NOMO-1 treated with dmso at 0.1 percent for 144 hours (cell line): ENCODE results near the gene LSAMP.

Source experiments
- DNase-seq: peaks from one replicate; lab custom pipeline; 2025; ENCODE audit not compliant: unreplicated experiment; lab: John Stamatoyannopoulos, UW

Gene LSAMP

DNA sequence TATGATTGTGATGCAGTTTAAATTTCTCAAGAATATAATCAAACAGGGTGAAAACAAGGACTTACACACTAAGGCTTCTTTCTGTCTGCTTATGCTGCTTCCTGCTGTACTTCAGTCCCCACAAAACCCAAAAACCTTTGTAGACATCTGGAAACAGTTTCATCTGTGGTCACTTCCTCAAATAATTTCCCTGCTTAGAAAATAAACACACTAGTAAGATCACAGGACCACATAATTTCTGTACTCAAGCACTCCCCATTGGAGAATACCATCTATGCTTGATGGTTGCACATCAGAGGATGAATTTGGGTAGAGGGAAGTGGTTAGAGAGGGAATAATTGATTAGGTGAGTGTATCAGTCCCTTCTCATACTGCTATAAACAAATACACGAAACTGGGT is 266.2 kb downstream of the LSAMP start:
- no peak for DNase-seq

DNA sequence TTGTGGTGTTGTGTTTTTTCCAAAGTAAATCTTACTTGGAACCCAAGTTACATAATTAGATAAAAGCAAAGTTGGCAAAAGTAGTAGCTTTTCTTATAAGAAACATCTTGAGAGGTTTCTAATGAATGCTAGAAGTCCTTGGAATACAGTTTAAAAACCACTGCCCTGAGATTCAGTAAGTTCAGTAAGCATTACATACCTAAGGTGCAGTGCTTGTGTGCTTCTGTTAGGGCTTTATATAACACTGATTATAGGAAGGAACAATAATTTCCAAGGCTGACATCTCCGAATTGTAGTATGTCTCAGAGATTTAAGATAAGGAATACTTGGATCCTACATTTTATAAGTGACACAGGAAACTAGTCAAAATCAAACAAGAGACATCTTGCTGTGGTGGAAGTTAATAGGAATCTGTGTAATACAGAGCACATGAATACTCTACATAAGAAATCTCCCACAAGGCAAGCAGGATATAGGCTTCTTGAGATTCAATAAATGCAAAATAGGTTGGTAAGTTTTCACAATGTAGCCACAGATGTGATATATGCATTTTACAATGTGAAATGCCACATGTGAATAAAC is 268.2 kb downstream of the LSAMP start:
- no peak for DNase-seq

GRCh38 chr3:116166121-116166520 is 279.2 kb downstream of the LSAMP start:
- DNase-seq = no peak

DNA sequence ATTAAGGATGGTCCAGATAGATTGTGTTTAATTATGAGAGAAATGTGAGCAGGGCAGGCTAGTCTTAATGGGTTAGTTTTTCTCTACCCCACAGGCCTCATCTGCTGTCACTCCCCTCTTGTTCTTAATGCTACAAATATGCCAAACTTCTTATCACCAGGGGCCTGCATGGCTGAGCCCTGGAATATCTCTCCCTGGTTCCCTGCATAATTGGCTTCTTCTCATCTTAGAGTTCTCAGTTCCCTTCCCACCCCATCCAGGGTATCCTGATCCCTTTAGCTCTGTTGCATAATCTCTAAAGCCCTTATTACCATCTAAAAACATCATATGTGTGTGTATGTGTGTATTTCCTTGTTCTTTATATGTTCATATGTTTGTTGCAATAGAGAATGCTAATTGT is 279.6 kb downstream of the LSAMP start:
- no peak for DNase-seq

DNA sequence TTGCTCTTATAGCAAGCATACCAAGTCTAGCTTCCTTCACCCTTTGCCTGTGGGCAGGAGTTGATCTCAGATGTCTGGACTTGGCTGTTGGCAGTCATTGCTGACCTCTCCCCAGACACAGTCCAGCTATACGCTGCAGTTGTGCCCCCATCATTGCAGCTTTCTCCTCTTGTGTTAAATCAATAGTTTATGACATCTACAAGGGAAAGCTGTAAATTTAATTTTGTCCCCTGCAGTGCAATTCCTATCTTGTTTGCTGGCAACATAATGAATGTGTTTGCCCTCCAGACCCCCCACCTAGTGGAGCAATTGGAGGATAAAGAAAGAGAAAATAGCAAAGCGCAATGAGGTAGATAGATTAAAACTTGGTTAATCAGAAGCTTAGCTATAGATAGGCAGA is 280.2 kb downstream of the LSAMP start:
- DNase-seq = no peak

DNA sequence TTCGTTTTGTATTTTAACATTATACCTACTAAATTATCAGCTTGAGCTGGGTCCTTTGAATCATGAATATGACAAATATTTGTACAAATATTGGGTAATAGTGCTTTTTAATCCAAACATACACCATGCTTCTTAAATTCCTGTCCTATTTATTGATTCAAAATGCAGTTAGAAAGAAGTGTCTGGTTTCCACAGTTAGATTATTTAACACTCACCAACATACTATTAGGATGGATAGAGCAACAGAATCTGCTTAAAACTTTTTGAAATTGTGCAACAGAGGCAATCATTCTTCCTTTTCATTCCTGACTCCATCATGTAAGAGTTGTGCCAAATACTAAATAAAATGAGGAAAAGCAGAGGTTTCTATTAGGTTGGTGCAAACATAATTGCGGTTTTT is 281.2 kb downstream of the LSAMP start:
- no peak for DNase-seq

- DNase-seq = no peak
Measured at GRCh38 chr3:116161575-116162525, 283.4 kb downstream of the LSAMP start.

DNA sequence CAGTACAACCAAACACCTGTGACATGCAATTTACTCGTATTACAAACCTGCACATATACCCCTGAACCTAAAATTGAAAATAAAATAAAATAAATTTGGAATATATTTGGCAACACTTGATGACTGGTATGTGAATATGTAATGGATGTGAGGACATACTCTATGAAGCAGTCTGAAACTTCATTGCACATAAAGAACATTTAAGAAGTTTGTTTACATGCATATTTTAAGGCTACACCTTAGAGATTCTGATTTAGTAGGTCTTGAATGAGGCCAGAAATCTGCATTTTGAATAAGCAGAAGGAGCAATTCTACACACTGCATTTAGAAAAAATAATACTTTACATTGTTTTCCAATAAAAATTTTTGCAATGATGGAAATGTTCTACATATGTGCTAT is 284.7 kb downstream of the LSAMP start:
- no peak for DNase-seq

- no peak for DNase-seq
Measured at GRCh38 chr3:116155841-116156240, 289.4 kb downstream of the LSAMP start.

GRCh38 chr3:116154389-116154788 is 290.9 kb downstream of the LSAMP start:
- no peak for DNase-seq

- DNase-seq = no peak
Measured at GRCh38 chr3:116153174-116153573, 292.1 kb downstream of the LSAMP start.

DNA sequence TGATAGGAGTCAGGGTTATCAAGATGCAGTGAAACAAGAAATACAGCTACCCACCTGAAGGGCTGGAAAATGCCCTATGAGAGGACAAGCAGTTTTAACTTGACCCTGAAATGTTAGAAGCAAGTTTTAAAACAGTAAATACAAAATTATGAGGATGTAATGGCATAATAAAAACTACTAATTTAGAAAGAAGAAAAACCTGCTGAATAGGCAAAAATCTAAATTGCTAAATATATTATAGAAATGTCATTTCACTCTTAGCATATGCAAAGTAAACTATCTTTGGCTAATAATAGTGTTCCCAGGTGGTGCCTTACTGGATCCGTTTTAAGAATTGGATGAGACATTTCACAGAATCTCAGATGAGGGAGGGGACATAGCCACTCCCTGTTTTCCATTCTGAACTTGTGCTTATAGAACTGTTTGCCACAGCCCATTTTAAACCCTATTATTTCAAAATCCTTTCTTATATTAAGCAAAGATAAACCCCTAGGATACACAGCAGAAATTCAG is 294.6 kb downstream of the LSAMP start:
- DNase-seq = no peak

DNA sequence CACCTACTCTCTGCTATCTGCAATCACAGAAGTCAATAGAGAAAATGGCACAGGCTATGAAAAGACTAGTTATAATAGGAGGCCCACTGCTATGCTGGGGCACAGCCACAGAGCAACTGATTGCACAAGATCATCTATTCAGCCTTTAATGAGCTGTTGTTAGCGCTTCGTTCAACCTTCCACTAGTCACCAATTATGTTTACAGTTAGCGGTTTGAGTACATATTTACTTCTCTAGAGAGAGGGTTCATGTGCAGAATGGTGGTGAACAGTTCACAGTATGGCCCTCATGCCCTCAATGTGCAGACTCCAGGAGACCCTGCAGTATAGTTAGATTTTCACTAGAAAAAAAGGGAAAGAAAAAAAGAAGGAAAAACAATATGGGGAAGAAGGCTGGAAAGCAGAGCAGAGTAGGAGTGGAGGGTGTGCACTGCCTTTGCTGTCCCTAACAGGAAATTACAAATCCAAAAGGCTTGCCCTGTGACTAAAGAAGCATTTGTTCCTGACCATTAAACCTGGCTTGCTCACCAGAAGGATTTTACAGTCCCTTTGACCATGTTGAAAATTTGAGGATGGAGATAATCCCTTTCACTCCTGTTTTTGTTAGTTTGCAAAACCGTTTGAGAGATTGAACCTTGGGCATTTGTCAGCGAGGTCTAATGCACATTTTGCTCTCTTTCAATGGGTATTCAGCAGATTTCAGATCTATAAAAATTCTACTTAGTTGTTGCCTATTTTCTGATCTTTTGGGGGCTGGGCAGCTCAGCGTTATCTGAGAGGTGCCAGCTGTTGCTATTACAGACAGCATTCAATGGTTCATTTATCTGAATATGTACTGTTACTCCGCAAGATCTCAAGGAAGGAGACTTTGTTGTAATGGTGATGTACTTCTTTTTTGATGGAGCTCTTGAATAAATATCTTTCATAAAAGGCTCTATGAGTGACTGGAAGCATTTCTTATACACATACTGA is 296.1 kb downstream of the LSAMP start:
- DNase-seq = no peak

- no peak for DNase-seq
Measured at GRCh38 chr3:116145613-116146012, 299.7 kb downstream of the LSAMP start.

DNA sequence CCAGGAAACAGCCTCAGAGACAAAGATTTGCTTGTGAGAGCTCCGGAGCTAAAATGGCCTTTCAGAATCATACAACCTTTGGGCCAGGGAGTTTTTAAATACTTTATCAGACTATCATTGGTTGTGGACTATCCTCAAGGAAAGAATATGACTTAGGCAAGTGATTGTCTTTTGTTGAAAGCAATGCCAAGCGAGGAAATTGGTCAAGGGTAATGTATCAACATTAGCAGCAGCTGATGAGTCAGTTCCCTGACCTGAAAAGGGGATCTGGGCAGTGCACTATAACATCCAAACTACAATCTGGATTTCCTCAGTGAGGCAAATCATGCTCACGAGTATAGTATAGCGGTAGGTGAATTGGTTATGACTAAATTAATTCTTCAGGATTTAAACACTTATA is 303.6 kb downstream of the LSAMP start:
- DNase-seq = no peak

DNA sequence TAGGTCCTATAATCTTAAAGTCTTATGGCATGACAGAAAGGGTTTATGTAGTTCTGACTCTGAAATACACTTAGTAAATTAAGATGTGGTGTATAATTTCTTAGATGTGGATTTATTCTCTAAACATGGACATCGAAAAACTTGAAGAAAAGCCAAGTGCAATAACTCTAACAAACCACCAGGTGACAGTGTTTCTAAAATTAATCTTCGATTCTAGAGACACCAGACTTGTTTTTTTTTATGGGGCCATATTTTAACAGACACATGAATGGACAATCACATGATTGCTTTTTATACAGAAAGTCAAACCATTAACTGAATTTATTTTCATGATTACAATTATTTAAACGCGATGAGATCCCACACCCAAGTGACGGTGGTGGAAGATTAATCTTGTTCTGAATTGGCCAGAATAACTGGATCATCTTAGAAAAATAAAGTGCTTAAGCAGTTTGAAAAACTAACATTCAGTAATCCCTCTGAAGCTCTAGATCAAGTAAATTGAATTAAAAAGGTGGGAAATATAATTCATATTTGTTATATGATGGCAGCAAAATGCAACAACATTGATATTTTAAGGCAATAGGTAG is 305.1 kb downstream of the LSAMP start:
- no peak for DNase-seq

GRCh38 chr3:116139641-116140040 is 305.6 kb downstream of the LSAMP start:
- DNase-seq = no peak

DNA sequence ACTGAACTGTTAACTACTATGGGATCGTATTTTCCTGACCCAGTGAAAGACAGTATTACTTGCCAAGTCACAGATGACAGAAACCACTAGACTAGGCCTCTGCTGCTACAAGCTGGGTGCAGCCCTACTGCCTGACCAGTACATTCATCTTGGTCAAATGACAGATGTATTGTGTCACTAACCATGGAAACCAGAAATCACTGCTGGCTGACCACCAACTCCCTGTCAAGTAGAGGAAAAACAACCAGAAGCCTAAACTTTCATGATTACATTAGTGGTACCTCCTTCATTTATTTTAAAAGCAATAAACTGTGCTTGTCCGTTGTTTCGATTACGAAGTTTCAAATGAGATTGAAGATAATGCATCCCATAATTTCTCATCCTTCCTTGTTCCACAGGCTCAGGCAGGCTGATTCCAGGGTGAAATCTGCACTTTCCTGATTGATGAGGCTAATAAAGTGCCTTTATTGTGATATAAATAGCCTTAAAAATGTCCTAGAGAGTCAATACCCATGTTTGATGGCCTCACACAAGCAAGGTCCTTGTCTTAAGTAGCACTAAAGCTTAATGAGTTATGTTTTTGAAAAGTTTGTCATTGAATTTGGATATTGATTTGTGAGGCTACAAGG is 309.7 kb downstream of the LSAMP start:
- DNase-seq = no peak

GRCh38 chr3:116129187-116129946 is 315.9 kb downstream of the LSAMP start:
- no peak for DNase-seq

GRCh38 chr3:116127464-116127863 is 317.8 kb downstream of the LSAMP start:
- DNase-seq = no peak
